Thyroid gland (tissue), 4 donors: ENCODE measurements around the gene RNF227. TPM values are rescaled to one million over a fixed set of nuclear protein-coding genes. Genes with fewer than 3 reads are reported as not detected.
"Not testable (repeated sequence)": the region's sequence is repeated elsewhere in the genome, so short reads cannot be mapped to it uniquely, and the experiment has no call there.

Experiments
- DNase-seq, 2 donors: peaks; one replicate each; pipeline ENCODE4 v3.0.0-alpha.2; 2019
- H3K27ac ChIP-seq, 3 donors: fragments of 200-600 bp; sonication (generic); 1 replicate in 2 of 3; 2 replicates in 1 of 3; pipeline ENCODE4 v1.5.1; 2016 to 2019; ENCODE audit warnings: mild to moderate bottlenecking in 1 of 3, moderate library complexity in 1 of 3
- H3K27me3 ChIP-seq: fragments of 200-600 bp; sonication (generic); one replicate; pipeline ENCODE4 v1.5.1; 2019
- H3K36me3 ChIP-seq, 2 donors: fragments of 200-600 bp; sonication (generic); one replicate each; pipeline ENCODE4 v1.5.1; 2016 to 2019
- H3K4me1 ChIP-seq, 2 donors: fragments of 200-600 bp; sonication (generic); one replicate each; pipeline ENCODE4 v1.5.1; 2017 to 2019
- H3K4me3 ChIP-seq, 3 donors: fragments of 200-600 bp; sonication (generic); replicated peaks in 1 of 3; 1 replicate in 2 of 3; 2 replicates in 1 of 3; pipeline ENCODE4 v1.5.1; 2016; ENCODE audit warnings: mild to moderate bottlenecking in 1 of 3
- H3K9me3 ChIP-seq: fragments of 200-600 bp; sonication (generic); one replicate; pipeline ENCODE4 v1.5.1; 2017
- CTCF ChIP-seq, 6 experiments: fragments of 200-600 bp in 3 of 6; fragments of 450-650 bp in 3 of 6; sonication (generic) in 3 of 6; IDR thresholded peaks; one replicate each; pipeline ENCODE4 v1.5.1; 2016 to 2019; ENCODE audit warnings: antibody characterized with exemption in 6 of 6, mild to moderate bottlenecking in 2 of 6, inconsistent platforms in 1 of 6, moderate library complexity in 1 of 6
- POLR2A ChIP-seq, 2 donors: fragments of 450-650 bp; IDR thresholded peaks; one replicate each; pipeline ENCODE4 v1.6.1; 2017; ENCODE audit warnings: antibody characterized with exemption in 2 of 2, mild to moderate bottlenecking in 2 of 2, moderate library complexity in 1 of 2
- WGBS, 2 donors: methylation state at CpG; one replicate each; pipeline ENCODE4 v1.1.5; 2017; 5-methylcytosine and 5-hydroxymethylcytosine counted together
- intact Hi-C: fragments of 100-400 bp; cut with DNase I; formaldehyde crosslinking; loops from one replicate; pipeline ENCODE4 v1.15.1; 2023
- total RNA-seq, 4 donors: library from RNA; depleted of rRNA; stranded (reverse); fragments of >200 nt; gene quantifications; one replicate each; pipeline ENCODE4 v1.2.3, GENCODE V29; 2016

The RNF227 gene
- total RNA-seq = 1 to 10 TPM; 1.1 to 4.3 (median 2.2) TPM

DNA sequence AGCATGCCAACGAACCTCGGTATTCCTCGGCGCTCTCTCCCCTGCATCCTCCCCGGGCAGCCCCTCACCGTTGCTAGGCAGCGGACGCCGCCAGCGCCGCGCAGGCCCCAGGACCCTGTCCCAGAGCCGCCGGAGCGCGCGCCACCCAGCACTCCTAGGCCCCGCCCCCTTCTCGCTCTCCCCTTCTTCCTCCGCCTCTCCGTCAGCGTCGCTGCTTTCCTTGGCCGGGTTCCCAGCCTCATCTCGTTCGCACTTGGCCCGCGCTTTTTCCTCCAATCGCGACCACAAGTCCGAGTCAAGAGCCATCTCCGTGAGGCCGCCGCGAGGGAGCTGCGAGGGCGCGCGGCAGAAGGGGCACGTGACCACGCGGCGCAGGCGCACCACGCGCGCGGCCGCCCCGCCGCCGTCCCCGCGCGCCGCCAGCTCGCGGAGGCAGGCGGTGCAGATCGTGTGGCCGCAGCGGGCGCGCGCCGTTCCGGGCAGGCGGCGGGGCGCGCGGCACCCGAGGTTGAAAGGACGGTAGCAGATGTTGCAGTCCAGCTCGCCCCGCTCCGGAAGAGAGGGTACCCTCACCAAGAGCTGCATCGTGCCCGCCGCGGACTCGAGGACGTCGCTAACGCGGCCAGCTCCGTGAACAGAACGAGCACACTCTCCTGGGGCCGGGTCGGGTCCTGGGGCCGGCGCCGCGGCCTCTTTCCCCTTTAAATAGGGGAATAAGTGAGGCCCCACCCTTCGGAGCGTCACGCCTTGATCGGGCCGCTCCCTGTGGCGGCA lies at the start of gene RNF227:
TSS of gene RNF227 (minus strand) at position 679 of the 774 bp plus-strand sequence. CDS start at position 585, 94 bp downstream.
- Histone ChIP-seq H3K9me3 (no peaks in the 10 kb centered on the region), H3K27ac (peak within 1 kb of the TSS; percentile 94 to 96 (median 96)), H3K4me1 (peaks cover 11 to 17% of the 10 kb centered on the region in 2 donors), H3K36me3 (peaks cover 11 to 13% of the 10 kb centered on the region in 2 donors), H3K4me3 (peak within 1 kb of the TSS in 2 of 3 donors; percentile 47 to 50), H3K27me3 (no peaks in the 10 kb centered on the region)
- peak; percentile 97 for DNase-seq
- intact Hi-C loops = no loop called here
- TF ChIP-seq CTCF (IDR thresholded peaks at IDR 0.05) = peak in 1 of 6 experiments; percentile 7
- peak; percentile 6 to 81 for TF ChIP-seq POLR2A (IDR thresholded peaks at IDR 0.05)
- 1 to 2% methylated on average over 29 to 74 of the region's 100 CpGs for WGBS, 2 donors

- 57 to 58% methylated on average over 2 of the region's 2 CpGs for WGBS, 2 donors
- TF ChIP-seq CTCF (IDR thresholded peaks at IDR 0.05) (no peak), POLR2A (IDR thresholded peaks at IDR 0.05) (no peak)
- H3K36me3 ChIP-seq = no peaks in the 10 kb centered on the region
- intact Hi-C loops = no loop called here
- no peaks in the 10 kb centered on the region for H3K27me3 ChIP-seq
- no peak for DNase-seq
- no peaks in the 10 kb centered on the region for H3K9me3 ChIP-seq
- H3K27ac ChIP-seq = no peak overlapping the region
- no peaks in the 10 kb centered on the region for H3K4me1 ChIP-seq
- H3K4me3 ChIP-seq = no peak overlapping the region
Measured at GRCh38 chr17:7961421-7961820, 45.3 kb upstream of the RNF227 start.

DNA sequence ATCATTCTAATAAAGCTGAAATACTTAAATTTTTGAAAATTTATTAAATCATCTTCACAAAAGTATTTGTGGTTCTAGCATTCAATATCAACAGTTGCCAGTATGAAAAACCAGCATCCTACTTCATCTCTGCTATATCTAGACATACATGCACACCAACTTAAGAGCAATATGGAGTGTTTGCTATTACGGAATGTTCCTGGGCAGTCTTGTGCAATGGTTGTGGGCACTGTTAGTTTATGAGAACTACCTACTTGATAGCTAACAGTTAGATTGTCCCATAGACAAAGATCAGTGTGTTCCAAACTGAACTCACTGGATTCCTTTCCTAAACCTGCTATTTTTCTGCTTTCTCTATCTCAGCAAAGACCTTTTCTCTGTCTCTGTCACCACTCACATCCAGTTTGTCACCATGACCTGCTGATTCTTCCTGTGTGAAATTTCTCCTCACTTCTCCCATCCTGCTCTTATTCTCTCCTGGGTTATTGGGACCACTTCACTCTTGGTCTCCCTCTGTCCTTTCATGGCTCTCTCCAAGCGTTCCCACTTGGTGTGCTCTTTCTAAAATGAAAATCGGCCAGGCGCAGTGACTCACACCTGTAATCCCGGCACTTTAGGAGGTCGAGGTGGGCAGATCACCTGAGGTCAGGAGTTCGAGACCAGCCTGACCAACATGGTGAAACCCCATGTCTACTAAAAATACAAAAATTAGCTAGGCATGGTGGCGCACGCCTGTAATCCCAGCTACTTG lies 43.6 kb upstream of the RNF227 start:
- intact Hi-C loops = no loop called here
- TF ChIP-seq CTCF (IDR thresholded peaks at IDR 0.05) (no peak), POLR2A (IDR thresholded peaks at IDR 0.05) (no peak)
- 91 to 94% methylated on average over 9 of the region's 9 CpGs for WGBS, 2 donors
- Histone ChIP-seq H3K36me3 (no peaks in the 10 kb centered on the region), H3K4me1 (no peaks in the 10 kb centered on the region), H3K27ac (no peak overlapping the region), H3K9me3 (no peaks in the 10 kb centered on the region), H3K4me3 (no peak overlapping the region), H3K27me3 (no peaks in the 10 kb centered on the region)
- DNase-seq = no peak

GRCh38 chr17:7956228-7956965 lies 40.3 kb upstream of the RNF227 start:
- Histone ChIP-seq H3K4me1 (no peaks in the 10 kb centered on the region), H3K27ac (no peak overlapping the region), H3K4me3 (no peak overlapping the region), H3K9me3 (no peaks in the 10 kb centered on the region), H3K36me3 (no peaks in the 10 kb centered on the region), H3K27me3 (no peaks in the 10 kb centered on the region)
- 74 to 80% methylated on average over 11 of the region's 11 CpGs for WGBS, 2 donors
- intact Hi-C loops = no loop called here
- DNase-seq = no peak
- TF ChIP-seq POLR2A (IDR thresholded peaks at IDR 0.05) = no peak

DNA sequence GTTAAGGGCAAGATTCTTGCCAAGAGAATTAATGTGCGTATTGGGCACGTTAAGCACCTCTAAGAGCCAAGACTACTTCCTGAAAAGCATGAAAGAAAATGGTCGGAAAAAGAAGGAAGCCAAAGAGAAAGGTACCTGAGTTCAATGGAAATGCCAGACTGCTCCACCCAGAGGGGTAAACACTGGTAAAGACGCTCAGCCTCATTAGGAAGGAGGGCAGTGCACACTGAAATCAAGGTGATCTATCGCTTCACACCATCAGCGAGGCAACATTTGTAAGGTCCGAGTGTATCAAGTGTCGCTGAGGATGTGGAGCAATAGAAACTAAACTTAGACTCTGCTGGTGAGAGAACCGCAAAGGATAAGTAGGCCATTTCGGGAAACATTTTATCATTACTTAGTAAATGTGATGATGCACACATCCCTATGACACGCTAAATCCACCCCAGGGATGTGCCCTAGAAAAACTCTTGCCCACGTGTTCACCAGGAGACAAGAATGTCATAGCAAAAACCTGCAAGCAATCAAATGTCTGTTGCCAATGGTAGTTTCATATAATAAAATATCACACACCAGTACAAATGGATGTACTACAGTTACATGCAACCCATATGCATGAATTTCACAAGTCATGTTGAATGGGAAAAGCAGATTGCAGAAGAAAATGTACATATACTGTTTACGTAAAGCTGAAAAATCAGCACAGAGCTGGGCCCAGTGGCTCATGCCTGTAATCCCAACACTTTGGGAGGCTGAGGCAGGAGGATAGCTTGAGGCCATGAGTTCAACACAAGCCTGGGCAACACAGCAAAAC lies 39.5 kb upstream of the RNF227 start:
- no peak for TF ChIP-seq CTCF (IDR thresholded peaks at IDR 0.05)
- TF ChIP-seq POLR2A (IDR thresholded peaks at IDR 0.05) = no peak
- Histone ChIP-seq H3K27ac (no peak overlapping the region), H3K36me3 (no peaks in the 10 kb centered on the region), H3K4me3 (no peak overlapping the region), H3K9me3 (no peaks in the 10 kb centered on the region), H3K4me1 (no peaks in the 10 kb centered on the region), H3K27me3 (no peaks in the 10 kb centered on the region)
- intact Hi-C loops = no loop called here
- WGBS, 2 donors = 78 to 80% methylated on average over 13 of the region's 13 CpGs
- DNase-seq = no peak

- H3K27ac ChIP-seq, H3K4me1 ChIP-seq, H3K9me3 ChIP-seq, DNase-seq, H3K4me3 ChIP-seq, H3K36me3 ChIP-seq, H3K27me3 ChIP-seq, intact Hi-C loops: not testable (repeated sequence)
- 93 to 94% methylated on average over 13 of the region's 13 CpGs for WGBS, 2 donors
Measured at GRCh38 chr17:7953266-7953665, 37.2 kb upstream of the RNF227 start.
